RWPE1 (cell line): ENCODE data around the gene DTX3.

Experiments
- CTCF ChIA-PET: fragments of 350-600 bp; sonication (Branson Sonifier 250); formaldehyde crosslinking; extraction: SDS; loops from one replicate; lab custom pipeline; 2021; lab: Yijun Ruan, JAX
- POLR2A ChIA-PET: fragments of 400-600 bp; formaldehyde crosslinking; extraction: SDS; loops from one replicate; lab custom pipeline; 2020; ENCODE audit warnings: antibody characterized with exemption; ENCODE audit not compliant: low non-redundant PET; lab: Yijun Ruan, JAX
- DNase-seq: peaks from one replicate; pipeline ENCODE4 v3.0.0; 2012; ENCODE audit warnings: low spot score
- H3K27ac ChIP-seq: fragments of 450-650 bp; 2 replicates; pipeline ENCODE4 v1.5.1; 2017
- TF ChIP-seq, protein P1 (sequence below): fragments of 450-650 bp; conservative IDR thresholded peaks from 2 replicates; pipeline ENCODE4 v1.5.1; 2017; ENCODE audit warnings: low read depth, mild to moderate bottlenecking

The DTX3 gene

GRCh38 chr12:57593187-57593586 is 11.4 kb upstream of the DTX3 start:
- TF ChIP-seq, protein P1, sequence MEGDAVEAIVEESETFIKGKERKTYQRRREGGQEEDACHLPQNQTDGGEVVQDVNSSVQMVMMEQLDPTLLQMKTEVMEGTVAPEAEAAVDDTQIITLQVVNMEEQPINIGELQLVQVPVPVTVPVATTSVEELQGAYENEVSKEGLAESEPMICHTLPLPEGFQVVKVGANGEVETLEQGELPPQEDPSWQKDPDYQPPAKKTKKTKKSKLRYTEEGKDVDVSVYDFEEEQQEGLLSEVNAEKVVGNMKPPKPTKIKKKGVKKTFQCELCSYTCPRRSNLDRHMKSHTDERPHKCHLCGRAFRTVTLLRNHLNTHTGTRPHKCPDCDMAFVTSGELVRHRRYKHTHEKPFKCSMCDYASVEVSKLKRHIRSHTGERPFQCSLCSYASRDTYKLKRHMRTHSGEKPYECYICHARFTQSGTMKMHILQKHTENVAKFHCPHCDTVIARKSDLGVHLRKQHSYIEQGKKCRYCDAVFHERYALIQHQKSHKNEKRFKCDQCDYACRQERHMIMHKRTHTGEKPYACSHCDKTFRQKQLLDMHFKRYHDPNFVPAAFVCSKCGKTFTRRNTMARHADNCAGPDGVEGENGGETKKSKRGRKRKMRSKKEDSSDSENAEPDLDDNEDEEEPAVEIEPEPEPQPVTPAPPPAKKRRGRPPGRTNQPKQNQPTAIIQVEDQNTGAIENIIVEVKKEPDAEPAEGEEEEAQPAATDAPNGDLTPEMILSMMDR, result no peak
- POLR2A ChIA-PET, result interaction anchor here (0.6 kb wide), 2 partner anchors 72 to 144 kb away, joined by 3 to 7 read pairs; no protein-coding TSS in a partner anchor
- CTCF ChIA-PET, result interaction anchor here (1.9 to 3.3 kb wide), 2 partner anchors 10 to 39 kb away, joined by 13 to 26 read pairs; partner anchors contain the start of gene B4GALNT1
- no peak overlapping the region for H3K27ac ChIP-seq
- no peak for DNase-seq

- POLR2A ChIA-PET, result no interaction called here
- CTCF ChIA-PET, result interaction anchor here (0.9 to 1.1 kb wide), 4 partner anchors 16 to 22 kb away, joined by 3 to 7 read pairs (median 4); no protein-coding TSS in a partner anchor
- H3K27ac ChIP-seq, result no peak overlapping the region
- TF ChIP-seq, protein P1, result no peak
- no peak for DNase-seq
These were observed 4.2 kb upstream of the DTX3 start for GRCh38 chr12:57600395-57600794.

GRCh38 chr12:57602544-57602943 is 2.1 kb upstream of the DTX3 start:
- no peak for DNase-seq
- no peak overlapping the region for H3K27ac ChIP-seq
- ChIA-PET CTCF (no interaction called here), POLR2A (no interaction called here)
- TF ChIP-seq, protein P1, result no peak

DNA sequence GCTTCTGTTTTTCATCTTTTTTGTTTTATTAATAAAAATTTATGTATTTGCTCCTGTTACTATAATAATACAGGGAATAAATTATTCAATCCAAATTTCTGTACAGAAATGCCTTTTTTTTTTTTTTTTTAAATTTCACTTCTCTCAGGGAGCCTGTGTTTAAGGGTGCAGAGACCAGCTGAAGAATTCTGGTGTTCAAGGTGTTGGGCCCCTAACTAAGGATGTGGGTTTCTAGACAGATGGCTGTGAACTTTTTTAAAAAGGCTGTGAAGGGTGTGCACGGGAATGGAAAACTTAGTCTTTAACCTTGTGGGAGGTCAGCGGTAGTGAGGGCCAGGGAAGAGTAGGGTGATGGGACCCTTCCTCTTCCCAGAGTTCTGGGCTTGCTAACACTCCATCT is 1.3 kb upstream of the DTX3 start:
- H3K27ac ChIP-seq, result peak overlapping the region; percentile 45; the same call in 1 of the 2 replicates
- no peak for DNase-seq
- TF ChIP-seq, protein P1, result no peak
- ChIA-PET CTCF (interaction anchor here (0.6 to 1.0 kb wide), 4 partner anchors 17 to 391 kb away, joined by 3 to 6 read pairs (median 4); no protein-coding TSS in a partner anchor), POLR2A (no interaction called here)

DNA sequence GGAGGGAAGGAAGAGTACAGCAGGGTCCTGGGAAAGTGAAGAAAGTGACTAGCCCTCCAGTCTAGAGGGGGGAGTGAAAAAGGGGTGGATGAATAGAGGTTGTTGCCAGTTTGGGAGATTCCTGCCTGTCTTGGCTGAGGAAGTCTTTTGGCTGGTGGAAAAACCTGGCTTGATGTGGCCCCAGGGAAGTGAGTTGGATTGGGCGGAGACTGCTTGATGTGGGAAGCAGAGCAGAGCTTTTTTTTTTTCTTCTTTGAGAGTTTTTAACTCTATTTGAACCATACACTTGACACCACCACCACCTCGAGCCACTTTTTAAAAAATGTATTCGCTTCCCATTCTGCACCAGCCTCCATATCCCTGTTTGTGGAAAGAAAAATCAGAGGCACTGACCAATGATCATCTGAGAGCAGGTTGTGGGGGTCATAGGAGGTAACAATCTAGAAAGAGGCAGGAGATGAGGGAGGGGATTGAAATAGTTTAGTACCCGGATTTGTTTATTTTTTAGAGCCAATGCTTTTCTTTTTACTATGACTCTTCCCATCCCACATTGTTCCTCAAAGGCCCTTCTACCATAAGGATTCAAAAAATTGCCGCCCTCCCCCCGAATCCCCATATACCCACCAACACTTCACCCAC is 690 bp upstream of the DTX3 start:
- ChIA-PET POLR2A (interaction anchor here (0.6 kb wide), 1 partner anchor 308 kb away, joined by 4 read pairs; no protein-coding TSS in a partner anchor), CTCF (interaction anchor here (0.6 to 1.0 kb wide), 4 partner anchors 16 to 390 kb away, joined by 3 to 6 read pairs (median 4); no protein-coding TSS in a partner anchor)
- TF ChIP-seq, protein P1, result no peak
- no peak for DNase-seq
- H3K27ac ChIP-seq, result peak overlapping the region; percentile 72

DNA sequence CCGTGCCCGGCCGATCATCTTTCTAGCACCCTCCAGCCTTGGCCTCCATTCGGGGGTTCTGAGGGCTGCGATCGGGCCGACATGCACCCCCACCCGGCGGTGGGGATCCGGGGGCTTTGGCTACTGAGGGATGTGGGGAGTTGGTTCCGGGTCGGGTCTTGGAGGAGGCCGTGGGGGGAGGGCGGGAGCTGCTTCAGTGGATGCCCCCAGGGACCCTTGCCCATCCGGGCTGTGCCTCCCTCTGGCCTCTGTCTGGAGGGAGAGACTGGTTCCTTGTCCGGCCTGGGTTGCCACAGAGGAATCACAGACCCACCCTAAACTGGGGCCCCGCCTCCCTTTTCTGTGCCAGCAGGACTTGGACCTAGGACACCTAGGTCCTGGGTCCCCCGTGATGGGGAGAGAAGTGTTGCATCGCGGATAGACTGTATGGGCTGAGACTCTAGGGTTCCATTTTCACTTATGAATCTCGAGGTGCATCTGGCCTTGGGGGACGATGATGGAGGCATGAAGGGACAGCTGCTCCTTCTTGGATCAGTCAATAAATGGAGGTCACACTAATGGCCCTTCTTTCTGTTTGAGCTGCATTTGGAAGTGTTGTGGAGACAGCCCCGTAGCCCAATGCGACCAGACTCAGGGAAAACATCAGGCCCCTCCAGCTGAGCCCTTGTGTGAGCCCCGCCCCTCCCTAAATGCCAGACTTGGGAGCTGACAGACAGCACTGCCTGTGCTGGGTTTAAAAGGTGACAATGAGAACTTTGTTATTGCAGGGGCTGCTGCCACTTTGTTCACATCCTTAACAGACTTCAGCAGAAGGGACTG is 577 bp downstream of the DTX3 start:
- no peak for DNase-seq
- ChIA-PET POLR2A (no interaction called here), CTCF (interaction anchor here (0.6 to 1.9 kb wide), 6 partner anchors 9 to 50 kb away, joined by 3 to 9 read pairs (median 5); no protein-coding TSS in a partner anchor)
- H3K27ac ChIP-seq, result peak overlapping the region; percentile 72
- TF ChIP-seq, protein P1, result no peak
